ENCODE results near the gene MCM9. TPM values are rescaled to one million over a fixed set of nuclear protein-coding genes. Genes with fewer than 3 reads are reported as not detected.

The MCM9 gene
- total and polyA plus RNA-seq, 8 donors = 0.29 to 85.7 (median 8.2) TPM

DNA sequence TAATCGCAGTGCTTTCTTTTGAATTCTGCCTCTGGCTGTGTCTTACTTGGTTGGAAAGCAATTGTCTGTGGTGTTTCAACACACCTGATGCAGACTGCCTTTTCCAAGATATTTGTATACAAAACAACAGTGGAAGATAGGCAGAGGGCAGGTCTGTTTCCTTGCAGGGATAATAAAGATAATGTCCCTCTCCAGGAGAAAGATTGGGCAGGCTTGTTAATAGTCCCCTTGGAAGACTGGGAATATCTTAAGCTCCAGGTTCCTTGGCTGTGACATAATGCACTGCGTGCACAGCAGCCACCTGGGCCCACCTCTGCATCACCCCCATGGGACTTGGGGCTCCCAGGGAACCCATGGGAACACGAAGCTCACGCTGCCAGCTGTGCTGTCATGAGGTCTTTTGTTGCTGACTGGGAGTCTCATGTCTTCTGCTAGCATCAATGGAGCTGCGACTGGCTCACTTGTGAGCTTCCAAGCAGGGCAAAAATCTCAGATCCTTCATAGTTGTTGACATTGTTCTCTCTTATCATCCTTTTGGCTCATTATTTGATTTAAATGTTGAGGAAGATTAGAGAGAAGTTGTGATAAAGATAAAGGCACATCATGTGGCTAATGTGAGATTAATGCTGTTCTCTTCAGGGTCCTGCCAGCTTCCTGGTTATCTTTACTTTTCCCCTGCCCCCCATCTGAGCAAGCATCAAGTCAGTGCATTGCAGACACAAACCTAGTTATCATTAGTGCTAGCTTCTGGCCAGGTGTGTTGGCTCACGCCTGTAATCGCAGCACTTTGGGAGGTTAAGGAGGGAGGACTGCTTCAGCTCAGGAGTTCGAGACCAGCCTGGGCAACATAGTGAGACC is 148.1 kb downstream of the MCM9 start:
- Histone ChIP-seq H3K27me3 (no peaks in the 10 kb centered on the region), H3K4me1 (peaks cover 0 to 31% (median 20%) of the 10 kb centered on the region in 4 donors), H3K9me3 (no peaks in the 10 kb centered on the region), H3K36me3 (no peaks in the 10 kb centered on the region), H3K27ac (no peak overlapping the region), H3K4me3 (no peak overlapping the region)
- TF ChIP-seq POLR2A (IDR thresholded peaks at IDR 0.05) = no peak
- TF ChIP-seq EP300 (IDR thresholded peaks at IDR 0.05) = no peak
- TF ChIP-seq POLR2AphosphoS5 (IDR thresholded peaks at IDR 0.05) = no peak
- TF ChIP-seq, protein P1, sequence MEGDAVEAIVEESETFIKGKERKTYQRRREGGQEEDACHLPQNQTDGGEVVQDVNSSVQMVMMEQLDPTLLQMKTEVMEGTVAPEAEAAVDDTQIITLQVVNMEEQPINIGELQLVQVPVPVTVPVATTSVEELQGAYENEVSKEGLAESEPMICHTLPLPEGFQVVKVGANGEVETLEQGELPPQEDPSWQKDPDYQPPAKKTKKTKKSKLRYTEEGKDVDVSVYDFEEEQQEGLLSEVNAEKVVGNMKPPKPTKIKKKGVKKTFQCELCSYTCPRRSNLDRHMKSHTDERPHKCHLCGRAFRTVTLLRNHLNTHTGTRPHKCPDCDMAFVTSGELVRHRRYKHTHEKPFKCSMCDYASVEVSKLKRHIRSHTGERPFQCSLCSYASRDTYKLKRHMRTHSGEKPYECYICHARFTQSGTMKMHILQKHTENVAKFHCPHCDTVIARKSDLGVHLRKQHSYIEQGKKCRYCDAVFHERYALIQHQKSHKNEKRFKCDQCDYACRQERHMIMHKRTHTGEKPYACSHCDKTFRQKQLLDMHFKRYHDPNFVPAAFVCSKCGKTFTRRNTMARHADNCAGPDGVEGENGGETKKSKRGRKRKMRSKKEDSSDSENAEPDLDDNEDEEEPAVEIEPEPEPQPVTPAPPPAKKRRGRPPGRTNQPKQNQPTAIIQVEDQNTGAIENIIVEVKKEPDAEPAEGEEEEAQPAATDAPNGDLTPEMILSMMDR (IDR thresholded peaks at IDR 0.05) = no peak
- intact Hi-C loops (cut with DNase I; ENCODE audit: low total_unique reads) = no loop called here
- no peak for DNase-seq
- WGBS, 5 donors = 56 to 76% (median 72%) methylated on average over 8 of the region's 8 CpGs

DNA sequence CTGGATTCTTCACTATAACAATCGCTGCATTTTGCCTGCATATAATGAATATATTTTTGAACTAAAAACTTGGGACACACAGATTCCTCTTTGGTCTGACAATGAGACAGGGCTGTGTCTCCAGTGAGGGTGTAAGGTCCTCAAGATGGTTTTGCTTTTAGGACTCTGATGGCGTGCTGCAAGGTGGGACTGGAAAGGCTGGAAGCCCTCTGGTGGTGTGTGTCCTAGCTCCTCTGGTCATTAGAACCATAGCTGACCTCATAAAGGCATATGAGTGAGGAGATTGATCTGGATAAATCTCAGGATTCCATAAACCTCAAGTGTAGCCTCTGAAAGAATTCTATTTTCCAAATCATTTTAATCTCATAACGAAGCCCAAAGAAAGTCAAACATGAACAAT is 149.4 kb downstream of the MCM9 start:
- intact Hi-C loops (cut with DNase I; ENCODE audit: low total_unique reads) = no loop called here
- no peaks in the 10 kb centered on the region for H3K36me3 ChIP-seq

DNA sequence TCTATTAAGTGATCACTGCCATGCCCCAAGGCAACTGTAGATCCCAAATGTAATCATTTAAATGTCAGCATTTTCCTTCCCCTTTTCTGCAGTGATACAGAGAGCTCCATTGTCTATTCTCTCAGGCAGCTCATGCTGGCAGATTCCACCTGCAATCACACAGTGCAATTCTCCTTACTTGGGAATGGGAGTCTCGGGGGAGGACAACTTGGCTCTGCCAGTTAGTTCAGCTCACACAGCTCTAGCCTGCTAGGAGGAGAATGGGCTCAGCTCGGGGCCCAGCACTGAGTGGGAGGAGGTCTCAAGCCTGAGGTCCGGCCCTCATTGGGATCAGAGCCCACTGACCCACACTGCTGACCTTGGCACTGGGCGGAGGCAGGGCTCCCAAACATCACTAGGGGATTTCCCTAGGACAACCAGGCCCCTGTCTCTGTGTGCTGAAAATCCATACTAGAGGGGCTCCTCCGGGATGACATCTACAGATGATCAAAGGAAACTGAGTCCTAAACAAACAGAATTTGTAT is 150.3 kb downstream of the MCM9 start:
- H3K27ac ChIP-seq = peak overlapping the region in 2 of 5 donors; percentile 1 to 18
- peaks cover 0 to 31% (median 20%) of the 10 kb centered on the region in 4 donors for H3K4me1 ChIP-seq

More for the DNA sequence above, 149.4 kb downstream of the MCM9 start:
- H3K9me3 ChIP-seq = no peaks in the 10 kb centered on the region
- 86 to 98% (median 93%) methylated on average over 3 of the region's 3 CpGs for WGBS, 5 donors
- H3K4me3 ChIP-seq = no peak overlapping the region
- TF ChIP-seq, protein P1 (IDR thresholded peaks at IDR 0.05) = no peak
- no peak for TF ChIP-seq POLR2AphosphoS5 (IDR thresholded peaks at IDR 0.05)
- TF ChIP-seq EP300 (IDR thresholded peaks at IDR 0.05) = no peak
- TF ChIP-seq POLR2A (IDR thresholded peaks at IDR 0.05) = no peak
- H3K27ac ChIP-seq = no peak overlapping the region
- peaks cover 0 to 31% (median 20%) of the 10 kb centered on the region in 4 donors for H3K4me1 ChIP-seq
- no peaks in the 10 kb centered on the region for H3K27me3 ChIP-seq
- no peak for DNase-seq

DNA sequence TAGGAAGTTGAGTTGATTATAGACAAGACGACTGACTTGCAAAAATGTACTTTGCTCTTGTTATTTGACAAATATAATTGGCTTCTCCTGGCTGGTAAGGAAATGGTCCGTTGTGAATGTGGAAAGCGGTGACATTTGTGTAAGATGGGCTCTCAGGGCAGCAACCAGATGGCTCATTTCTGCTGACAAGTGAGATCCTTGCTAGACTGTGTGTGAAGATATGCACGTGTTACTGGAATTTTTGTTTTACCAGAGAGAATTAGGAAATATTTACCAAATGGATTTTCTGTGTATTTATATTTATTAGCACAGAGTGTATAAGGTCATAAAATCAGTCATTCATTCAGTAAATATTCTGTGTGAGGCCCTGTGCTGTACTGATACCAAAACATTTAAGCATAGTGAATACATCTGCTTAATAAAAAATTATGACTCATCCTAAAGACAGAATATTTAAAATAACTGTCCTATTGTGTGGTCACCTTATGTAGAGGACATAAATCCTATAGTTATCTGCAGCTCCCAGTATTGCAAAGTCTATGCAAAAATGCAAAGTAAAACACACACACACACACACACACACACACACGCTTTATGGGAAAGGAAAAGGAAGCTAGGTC is 150.9 kb downstream of the MCM9 start:
- Histone ChIP-seq H3K27ac (no peak overlapping the region), H3K4me3 (no peak overlapping the region), H3K9me3 (no peaks in the 10 kb centered on the region), H3K27me3 (no peaks in the 10 kb centered on the region), H3K36me3 (no peaks in the 10 kb centered on the region), H3K4me1 (peaks cover 0 to 31% (median 20%) of the 10 kb centered on the region in 4 donors)
- WGBS, 5 donors = 44 to 51% (median 48%) methylated on average over 5 of the region's 5 CpGs
- intact Hi-C loops (cut with DNase I; ENCODE audit: low total_unique reads) = no loop called here
- TF ChIP-seq EP300 (IDR thresholded peaks at IDR 0.05) (no peak), POLR2AphosphoS5 (IDR thresholded peaks at IDR 0.05) (peak in 1 of 3 donors; percentile 39)
- DNase-seq = peak in 1 of 2 donors; percentile 60

More for the DNA sequence above, 150.3 kb downstream of the MCM9 start:
- Histone ChIP-seq H3K9me3 (no peaks in the 10 kb centered on the region), H3K4me3 (no peak overlapping the region), H3K36me3 (no peaks in the 10 kb centered on the region), H3K27me3 (no peaks in the 10 kb centered on the region)
- 51 to 77% (median 62%) methylated on average over 3 to 5 of the region's 5 CpGs for WGBS, 5 donors
- intact Hi-C loops (cut with DNase I; ENCODE audit: low total_unique reads) = no loop called here
- DNase-seq = peak in 1 of 2 donors; percentile 54
- TF ChIP-seq, protein P1 (IDR thresholded peaks at IDR 0.05) = no peak
- no peak for TF ChIP-seq POLR2A (IDR thresholded peaks at IDR 0.05)
- TF ChIP-seq POLR2AphosphoS5 (IDR thresholded peaks at IDR 0.05) = no peak
- no peak for TF ChIP-seq EP300 (IDR thresholded peaks at IDR 0.05)
